ENCODE measurements around the gene TOLLIP. TPM values are rescaled to one million over a fixed set of nuclear protein-coding genes. Genes with fewer than 3 reads are reported as not detected.

TOLLIP gene
- total RNA-seq, 2 donors from 2014 or later, result 72.8 to 161 TPM

- peaks cover 32% of the 10 kb centered on the region for H3K27me3 ChIP-seq (replicated peaks; ENCODE audit: insufficient read depth)
- H3K27ac ChIP-seq, result no peak overlapping the region
- TF ChIP-seq CTCF (IDR thresholded peaks at IDR 0.05) (no peak), POLR2AphosphoS5 (IDR thresholded peaks at IDR 0.05) (no peak), POLR2A (IDR thresholded peaks at IDR 0.05) (no peak)
- H3K4me1 ChIP-seq (replicated peaks), result no peaks in the 10 kb centered on the region
- no peaks in the 10 kb centered on the region for H3K9me3 ChIP-seq
- 80% methylated on average over 39 of the region's 41 CpGs for WGBS
- intact Hi-C loops (cut with DNase I), result no loop called here
- no peak overlapping the region for H3K4me3 ChIP-seq
- no peak for DNase-seq (ENCODE audit: low spot score)
- H3K36me3 ChIP-seq, result no peaks in the 10 kb centered on the region
Observed at GRCh38 chr11:1226226-1226985, 83.0 kb downstream of the TOLLIP start.

GRCh38 chr11:1225386-1226225, 83.8 kb downstream of the TOLLIP start:
- 87% methylated on average over 24 of the region's 29 CpGs for WGBS
- no peak for TF ChIP-seq POLR2A (IDR thresholded peaks at IDR 0.05)
- no peak for TF ChIP-seq POLR2AphosphoS5 (IDR thresholded peaks at IDR 0.05)
- TF ChIP-seq CTCF (IDR thresholded peaks at IDR 0.05), result no peak
- H3K9me3 ChIP-seq, result no peaks in the 10 kb centered on the region
- peaks cover 30% of the 10 kb centered on the region for H3K27me3 ChIP-seq (replicated peaks; ENCODE audit: insufficient read depth)
- intact Hi-C loops (cut with DNase I), result no loop called here
- no peak overlapping the region for H3K27ac ChIP-seq
- no peak overlapping the region for H3K4me3 ChIP-seq
- no peaks in the 10 kb centered on the region for H3K36me3 ChIP-seq
- DNase-seq (ENCODE audit: low spot score), result no peak
- no peaks in the 10 kb centered on the region for H3K4me1 ChIP-seq (replicated peaks)

- no peak overlapping the region for H3K27ac ChIP-seq
- peaks cover 28% of the 10 kb centered on the region for H3K27me3 ChIP-seq (replicated peaks; ENCODE audit: insufficient read depth)
- no peaks in the 10 kb centered on the region for H3K36me3 ChIP-seq
- intact Hi-C loops (cut with DNase I), result no loop called here
- no peak overlapping the region for H3K4me3 ChIP-seq
- H3K9me3 ChIP-seq, result no peaks in the 10 kb centered on the region
- DNase-seq (ENCODE audit: low spot score), result no peak
- WGBS, result 53% methylated on average over 25 of the region's 27 CpGs
- TF ChIP-seq CTCF (IDR thresholded peaks at IDR 0.05), result no peak
- no peak for TF ChIP-seq POLR2AphosphoS5 (IDR thresholded peaks at IDR 0.05)
- TF ChIP-seq POLR2A (IDR thresholded peaks at IDR 0.05), result no peak
- peaks cover under 1% of the 10 kb centered on the region for H3K4me1 ChIP-seq (replicated peaks)
Observed at GRCh38 chr11:1224491-1225385, 84.7 kb downstream of the TOLLIP start.

Small RNA genes within 50 kb of the gene (microRNA-seq; reads per million reads assigned to microRNA genes)
- gene MIR6744, result not detected

Small RNA genes within 50 kb of the gene (small RNA-seq; reads per million reads assigned to genes)
- 0 reads per million in 2 donors for gene MIR6744

Other genes with a start within 250 kb of the TOLLIP start
- under 1 TPM in 1 of 2 donors, not detected in 1; 0.11 TPM for gene MUC2, start 234.8 kb downstream of the TOLLIP start, total RNA-seq
- gene MUC5AC, start 151.7 kb downstream of the TOLLIP start, total RNA-seq, result under 1 TPM; 0.05 to 0.45 TPM
- 10 to 100 TPM in 1 of 2 donors, under 1 TPM in 1; 0.18 to 17.3 TPM for gene MUC5B, start 86.6 kb downstream of the TOLLIP start, total RNA-seq
- gene BRSK2, start 80.3 kb upstream of the TOLLIP start, total RNA-seq, result 10 to 100 TPM in 1 of 2 donors, under 1 TPM in 1; 0.96 to 29.7 TPM
- 10 to 100 TPM; 39.3 to 46.5 TPM for gene MOB2, start 177.1 kb upstream of the TOLLIP start, total RNA-seq